Fibroblast of the conjunctiva (primary cell): ENCODE measurements around the gene PRKAR2A.
"Not testable (repeated sequence)": the region's sequence is repeated elsewhere in the genome, so short reads cannot be mapped to it uniquely, and the experiment has no call there.

Experiments used
- DNase-seq: peaks from one replicate; pipeline ENCODE4 v3.0.0-alpha.2; 2010; ENCODE audit warnings: low read depth

The PRKAR2A gene

GRCh38 chr3:48835650-48836366, 11.9 kb downstream of the PRKAR2A start:
- no peak for DNase-seq

GRCh38 chr3:48832684-48833083, 15.0 kb downstream of the PRKAR2A start:
- DNase-seq: peak; percentile 41

GRCh38 chr3:48830715-48831114, 17.0 kb downstream of the PRKAR2A start:
- no peak for DNase-seq

- DNase-seq: not testable (repeated sequence)
Measured at GRCh38 chr3:48829525-48829924, 18.1 kb downstream of the PRKAR2A start.

GRCh38 chr3:48827874-48828273, 19.8 kb downstream of the PRKAR2A start:
- DNase-seq: not testable (repeated sequence)

- peak; percentile 85 for DNase-seq
Measured at GRCh38 chr3:48826451-48826850, 21.2 kb downstream of the PRKAR2A start.

- DNase-seq: no peak
Measured at GRCh38 chr3:48820612-48821324, 26.9 kb downstream of the PRKAR2A start.

GRCh38 chr3:48819234-48820221, 28.1 kb downstream of the PRKAR2A start:
- DNase-seq: no peak

GRCh38 chr3:48811524-48811923, 36.1 kb downstream of the PRKAR2A start:
- DNase-seq: no peak

GRCh38 chr3:48804930-48805329, 42.7 kb downstream of the PRKAR2A start:
- no peak for DNase-seq

- DNase-seq: not testable (repeated sequence)
Measured at GRCh38 chr3:48800831-48801230, 46.8 kb downstream of the PRKAR2A start.

- DNase-seq: no peak
Measured at GRCh38 chr3:48798998-48799397, 48.7 kb downstream of the PRKAR2A start.

GRCh38 chr3:48797626-48798025, 50.0 kb downstream of the PRKAR2A start:
- no peak for DNase-seq

GRCh38 chr3:48795997-48796732, 51.5 kb downstream of the PRKAR2A start:
- DNase-seq: no peak

GRCh38 chr3:48793484-48793883, 54.2 kb downstream of the PRKAR2A start:
- not testable (repeated sequence) for DNase-seq

- no peak for DNase-seq
Measured at GRCh38 chr3:48789665-48790064, 58.0 kb downstream of the PRKAR2A start.

- DNase-seq: no peak
Measured at GRCh38 chr3:48788544-48789162, 59.0 kb downstream of the PRKAR2A start.

GRCh38 chr3:48784426-48785120, 63.1 kb downstream of the PRKAR2A start:
- DNase-seq: no peak

- DNase-seq: no peak
Measured at GRCh38 chr3:48783304-48783703, 64.4 kb downstream of the PRKAR2A start.

- DNase-seq: no peak
Measured at GRCh38 chr3:48782046-48782445, 65.6 kb downstream of the PRKAR2A start.
